HCT116 (cell line): Measurements from ENCODE around the gene SWT1. TPM values are rescaled to one million over a fixed set of nuclear protein-coding genes. Genes with fewer than 3 reads are reported as not detected.

Source experiments
- ATAC-seq: fragments of 200-7000 bp; cut with Tn5 transposase; 2 replicates; pipeline ENCODE4 v1.9.1; 2020; ENCODE audit warnings: mild to moderate bottlenecking, moderate library complexity
- BruUV-seq: library from RNA; stranded (reverse); fragments of 400-500 nt; replicated peaks from 2 replicates; lab custom pipeline; 2021; lab: Mats Ljungman, UMichigan
- CTCF ChIA-PET: fragments of 300-600 bp; sonication (Branson Sonifier 250); formaldehyde crosslinking; loops from one replicate; lab custom pipeline; 2021; ENCODE audit warnings: antibody characterized with exemption; lab: Charles Lee
- POLR2A ChIA-PET: fragments of 300-600, 350-600 bp; sonication (Branson Sonifier 250); formaldehyde crosslinking; loops from one replicate; lab custom pipeline; 2021; ENCODE audit warnings: antibody characterized with exemption; lab: Charles Lee
- RAD21 ChIA-PET, 2 experiments: fragments of 300-600 bp; sonication (Branson Sonifier 250); formaldehyde crosslinking; loops; one replicate each; lab custom pipeline; 2023; ENCODE audit warnings: low total read pairs in 2 of 2; ENCODE audit not compliant: uncharacterized antibody in 2 of 2, unreplicated experiment in 2 of 2, low non-redundant PET in 1 of 2; lab: Charles Lee
- DNase-seq: peaks from one replicate; pipeline ENCODE4 v3.0.0-alpha.2; 2010; ENCODE audit warnings: low read depth, low spot score
- H2AFZ ChIP-seq: fragments of 200-600 bp; shearing (Covaris generic), sonication (generic); 2 replicates; pipeline ENCODE4 v1.6.1; 2017; ENCODE audit warnings: low read depth, mixed run types, mixed read lengths, antibody characterized with exemption, low read length; ENCODE audit not compliant: poor library complexity, severe bottlenecking
- H3K27ac ChIP-seq: 2 replicates; pipeline ENCODE4 v1.5.1; 2012; ENCODE audit warnings: low read depth, low read length
- H3K27me3 ChIP-seq: fragments of 200-600 bp; sonication (generic); 2 replicates; pipeline ENCODE4 v1.6.1; 2016; ENCODE audit warnings: mixed run types, low read length, mixed read lengths; ENCODE audit not compliant: insufficient read depth
- H3K36me3 ChIP-seq, 2 experiments: fragments of 200-500 bp in 1 of 2; fragments of 200-600 bp in 1 of 2; sonication (Bioruptor generic) in 1 of 2; sonication (generic) in 1 of 2; 2 replicates each; pipeline versions ENCODE4 v1.5.1 to v1.6.1; 2014 to 2016; ENCODE audit warnings: low read length in 2 of 2, inconsistent platforms in 1 of 2, mixed read lengths in 1 of 2, mixed run types in 1 of 2; ENCODE audit not compliant: insufficient read depth in 2 of 2, control insufficient read depth in 1 of 2
- H3K4me1 ChIP-seq, 2 experiments: fragments of 200-600 bp in 1 of 2; sonication (generic) in 1 of 2; 2 replicates each; pipeline versions ENCODE4 v1.5.1 to v1.6.1; 2012 to 2017; ENCODE audit warnings: low read length in 2 of 2, inconsistent platforms in 1 of 2, mild to moderate bottlenecking in 1 of 2, mixed read lengths in 1 of 2, mixed run types in 1 of 2, moderate library complexity in 1 of 2; ENCODE audit not compliant: insufficient read depth in 2 of 2, control insufficient read depth in 1 of 2
- H3K4me2 ChIP-seq: fragments of 200-600 bp; sonication (generic); 2 replicates; pipeline ENCODE4 v1.6.1; 2017; ENCODE audit warnings: mixed run types, low read length, mixed read lengths
- H3K4me3 ChIP-seq, 2 experiments: fragments of 200-600 bp in 1 of 2; sonication (generic) in 1 of 2; replicated peaks in 1 of 2; 2 replicates each; pipeline ENCODE4 v1.5.1; 2011 to 2016; ENCODE audit warnings: low read length in 2 of 2, control low read depth in 1 of 2, low read depth in 1 of 2, mild to moderate bottlenecking in 1 of 2, mixed read lengths in 1 of 2, mixed run types in 1 of 2
- H3K79me2 ChIP-seq: fragments of 200-600 bp; sonication (generic); 2 replicates; pipeline ENCODE4 v1.6.1; 2017; ENCODE audit warnings: mild to moderate bottlenecking, mixed run types, low read length, moderate library complexity, mixed read lengths; ENCODE audit not compliant: insufficient read depth
- H3K9ac ChIP-seq: fragments of 200-600 bp; sonication (generic); 2 replicates; pipeline ENCODE4 v1.6.1; 2016; ENCODE audit warnings: low read length, mixed read lengths
- H3K9me2 ChIP-seq: fragments of 200-600 bp; sonication (generic), shearing (Covaris generic); 2 replicates; pipeline ENCODE4 v1.6.1; 2017; ENCODE audit warnings: mixed run types, mild to moderate bottlenecking, moderate library complexity; ENCODE audit not compliant: insufficient read depth
- H3K9me3 ChIP-seq, 2 experiments: fragments of 200-500 bp in 1 of 2; fragments of 200-600 bp in 1 of 2; sonication (Bioruptor generic) in 1 of 2; sonication (generic) in 1 of 2; 2 replicates each; pipeline ENCODE4 v1.6.1; 2014 to 2017; ENCODE audit warnings: low read length in 2 of 2, mixed read lengths in 2 of 2, inconsistent platforms in 1 of 2, low read depth in 1 of 2, mild to moderate bottlenecking in 1 of 2, mixed run types in 1 of 2, moderate library complexity in 1 of 2; ENCODE audit not compliant: control insufficient read depth in 1 of 2, insufficient read depth in 1 of 2
- H4K20me1 ChIP-seq: fragments of 200-600 bp; sonication (generic), shearing (Covaris generic); 2 replicates; pipeline ENCODE4 v1.6.1; 2017; ENCODE audit warnings: mixed run types, mild to moderate bottlenecking, moderate library complexity; ENCODE audit not compliant: insufficient read depth
- ATF3 ChIP-seq: IDR thresholded peaks from 2 replicates; pipeline ENCODE4 v1.6.1; 2012
- CBX3 ChIP-seq: IDR thresholded peaks from 2 replicates; pipeline ENCODE4 v1.6.1; 2012; ENCODE audit warnings: low read depth
- CEBPB ChIP-seq: IDR thresholded peaks from 2 replicates; pipeline ENCODE4 v1.6.1; 2012; ENCODE audit warnings: low read depth
- ELF1 ChIP-seq: IDR thresholded peaks from 2 replicates; pipeline ENCODE4 v1.6.1; 2012; ENCODE audit warnings: low read depth, borderline replicate concordance
- EZH2 ChIP-seq: fragments of 200-600 bp; sonication (generic); IDR thresholded peaks from 2 replicates; pipeline ENCODE4 v1.6.1; 2017; ENCODE audit warnings: antibody characterized with exemption, mixed run types
- EZH2phosphoT487 ChIP-seq: fragments of 200-600 bp; IDR thresholded peaks from 2 replicates; pipeline ENCODE4 v1.6.1; 2018; ENCODE audit warnings: antibody characterized with exemption, borderline replicate concordance
- FOSL1 ChIP-seq: IDR thresholded peaks from 2 replicates; pipeline ENCODE4 v1.6.1; 2012; ENCODE audit warnings: low read depth
- JUND ChIP-seq: IDR thresholded peaks from 2 replicates; pipeline ENCODE4 v1.6.1; 2012
- MAX ChIP-seq: IDR thresholded peaks from 2 replicates; pipeline ENCODE4 v1.6.1; 2012
- POLR2A ChIP-seq: IDR thresholded peaks from 2 replicates; pipeline ENCODE4 v1.7.0; 2011; ENCODE audit warnings: borderline replicate concordance; ENCODE audit not compliant: insufficient read depth, insufficient read length; ENCODE audit errors: extremely low read depth
- POLR2AphosphoS5 ChIP-seq: IDR thresholded peaks from 2 replicates; pipeline ENCODE4 v1.6.1; 2011; ENCODE audit warnings: mild to moderate bottlenecking, low read depth, low read length, moderate library complexity
- REST ChIP-seq: IDR thresholded peaks from 2 replicates; pipeline ENCODE4 v1.6.1; 2012; ENCODE audit warnings: low read depth
- SIN3A ChIP-seq: IDR thresholded peaks from 2 replicates; pipeline ENCODE4 v1.6.1; 2012; ENCODE audit warnings: low read depth
- SP1 ChIP-seq: IDR thresholded peaks from 2 replicates; pipeline ENCODE4 v1.6.1; 2012; ENCODE audit warnings: low read depth
- TCF7L2 ChIP-seq: IDR thresholded peaks from 2 replicates; pipeline ENCODE4 v1.7.0; 2011; ENCODE audit warnings: borderline replicate concordance, inconsistent platforms; ENCODE audit not compliant: insufficient read depth, insufficient read length; ENCODE audit errors: extremely low read depth
- ZBTB33 ChIP-seq: IDR thresholded peaks from 2 replicates; pipeline ENCODE4 v1.6.1; 2011; ENCODE audit warnings: mild to moderate bottlenecking, low read length, moderate library complexity; ENCODE audit not compliant: insufficient replicate concordance; ENCODE audit errors: extremely low read depth
- ZNF274 ChIP-seq: fragments of 200-500 bp; sonication (Bioruptor generic); IDR thresholded peaks from 2 replicates; pipeline ENCODE4 v1.6.1; 2014; ENCODE audit warnings: mild to moderate bottlenecking, low read depth, low read length, inconsistent platforms
- intact Hi-C: fragments of 100-400 bp; cut with micrococcal nuclease; formaldehyde crosslinking; loops from 2 replicates; pipeline ENCODE4 v1.10.0; 2022
- total RNA-seq: library from RNA; stranded (reverse); gene quantifications from one replicate; pipeline ENCODE4 v1.2.1, GENCODE V29; 2021; ENCODE audit not compliant: unreplicated experiment

The SWT1 gene
- total RNA-seq, 1 experiment from 2014 or later, result 3.3 TPM

- ChIA-PET RAD21 (no interaction called here), CTCF (no interaction called here), POLR2A (no interaction called here)
- H3K4me2 ChIP-seq, result no peak overlapping the region
- intact Hi-C loops, result no loop called here
- no peak overlapping the region for H2AFZ ChIP-seq
- no peak overlapping the region for H3K4me3 ChIP-seq
- no peak overlapping the region for H3K27ac ChIP-seq
- TF ChIP-seq CEBPB (no peak), EZH2 (no peak), ZNF274 (no peak), ATF3 (no peak), EZH2phosphoT487 (no peak), REST (no peak), POLR2A (no peak), JUND (no peak), FOSL1 (no peak), MAX (no peak), CBX3 (no peak), TCF7L2 (no peak), SP1 (no peak), ZBTB33 (no peak), POLR2AphosphoS5 (no peak), SIN3A (no peak), ELF1 (no peak)
- no peaks in the 10 kb centered on the region for H3K9me2 ChIP-seq
- no peak for DNase-seq
- H3K9me3 ChIP-seq, result no peaks in the 10 kb centered on the region
- H3K4me1 ChIP-seq, result no peaks in the 10 kb centered on the region
- no peaks in the 10 kb centered on the region for H3K79me2 ChIP-seq
- no peak overlapping the region for H3K9ac ChIP-seq
- no peaks in the 10 kb centered on the region for H4K20me1 ChIP-seq
- no peak for ATAC-seq
- no TSS peak for BruUV-seq
- H3K36me3 ChIP-seq, result no peaks in the 10 kb centered on the region
- no peaks in the 10 kb centered on the region for H3K27me3 ChIP-seq
Measured at GRCh38 chr1:185215911-185216310, 58.9 kb downstream of the SWT1 start.
